ENCODE measurements around the gene STRN3. TPM values are rescaled to one million over a fixed set of nuclear protein-coding genes. Genes with fewer than 3 reads are reported as not detected.

The STRN3 gene
- total and polyA plus RNA-seq, 10 of the 15 experiments (the other 5 are each of a cell fraction or from before 2014, with no cell fraction given): 7.8 to 27.9 (median 14.1) TPM

DNA sequence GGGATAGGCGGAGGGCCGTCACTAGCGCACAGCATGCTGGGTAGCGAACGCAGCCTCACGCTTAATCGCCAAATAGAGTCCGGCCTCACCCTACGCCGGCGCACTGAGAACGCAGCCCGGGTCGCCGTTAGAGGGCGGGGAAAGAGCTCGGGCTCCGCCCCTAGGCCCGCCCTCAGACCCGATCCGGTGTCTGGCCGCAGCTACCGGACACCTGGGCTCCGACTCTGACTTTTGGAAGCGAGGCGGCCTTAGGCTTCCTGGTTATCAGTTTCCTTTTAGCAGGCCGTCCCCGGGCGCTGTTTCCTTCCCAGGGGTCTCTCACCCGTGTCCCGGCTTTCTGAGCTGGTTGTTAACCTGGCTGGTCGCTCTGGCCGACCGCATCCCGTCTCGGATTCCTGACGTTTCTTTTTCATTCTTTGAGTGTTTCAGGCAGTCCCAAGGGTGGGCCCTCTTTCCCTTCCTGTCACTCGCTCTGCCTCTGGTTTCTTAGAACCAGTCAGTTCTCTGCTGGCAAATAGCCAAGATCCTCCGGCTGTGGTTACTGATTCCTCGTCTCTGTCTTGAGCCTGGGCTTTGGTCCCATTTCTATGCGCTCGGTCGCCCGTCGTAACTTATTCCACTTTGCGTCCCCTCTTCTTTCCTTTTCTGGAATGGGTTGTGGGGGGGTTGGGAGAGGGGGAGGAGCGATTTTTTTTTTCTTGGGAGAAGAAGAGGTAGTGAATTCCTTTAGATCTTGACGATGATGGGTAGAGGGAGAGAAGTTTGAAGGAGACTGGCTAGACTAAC lies 464 bp upstream of the STRN3 start (continued):
- TF ChIP-seq, protein P1, sequence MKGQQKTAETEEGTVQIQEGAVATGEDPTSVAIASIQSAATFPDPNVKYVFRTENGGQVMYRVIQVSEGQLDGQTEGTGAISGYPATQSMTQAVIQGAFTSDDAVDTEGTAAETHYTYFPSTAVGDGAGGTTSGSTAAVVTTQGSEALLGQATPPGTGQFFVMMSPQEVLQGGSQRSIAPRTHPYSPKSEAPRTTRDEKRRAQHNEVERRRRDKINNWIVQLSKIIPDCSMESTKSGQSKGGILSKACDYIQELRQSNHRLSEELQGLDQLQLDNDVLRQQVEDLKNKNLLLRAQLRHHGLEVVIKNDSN (IDR thresholded peaks at IDR 0.05; ENCODE audit: borderline replicate concordance, extremely low read length, insufficient read depth, low read depth, low read length): no peak
- TF ChIP-seq, protein P2, sequence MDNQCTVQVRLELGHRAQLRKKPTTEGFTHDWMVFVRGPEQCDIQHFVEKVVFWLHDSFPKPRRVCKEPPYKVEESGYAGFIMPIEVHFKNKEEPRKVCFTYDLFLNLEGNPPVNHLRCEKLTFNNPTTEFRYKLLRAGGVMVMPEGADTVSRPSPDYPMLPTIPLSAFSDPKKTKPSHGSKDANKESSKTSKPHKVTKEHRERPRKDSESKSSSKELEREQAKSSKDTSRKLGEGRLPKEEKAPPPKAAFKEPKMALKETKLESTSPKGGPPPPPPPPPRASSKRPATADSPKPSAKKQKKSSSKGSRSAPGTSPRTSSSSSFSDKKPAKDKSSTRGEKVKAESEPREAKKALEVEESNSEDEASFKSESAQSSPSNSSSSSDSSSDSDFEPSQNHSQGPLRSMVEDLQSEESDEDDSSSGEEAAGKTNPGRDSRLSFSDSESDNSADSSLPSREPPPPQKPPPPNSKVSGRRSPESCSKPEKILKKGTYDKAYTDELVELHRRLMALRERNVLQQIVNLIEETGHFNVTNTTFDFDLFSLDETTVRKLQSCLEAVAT (IDR thresholded peaks at IDR 0.05): peak; percentile 53; the same call in 1 of the 2 replicates
- TF ChIP-seq CREM (IDR thresholded peaks at IDR 0.05; ENCODE audit: low read depth): peak; percentile 14; the same call in 1 of the 2 replicates
- no peak for TF ChIP-seq EZH2 (IDR thresholded peaks at IDR 0.05; ENCODE audit: borderline replicate concordance, control insufficient read depth, low read depth, low read length)
- no peak for TF ChIP-seq NR2F1 (conservative IDR thresholded peaks at IDR 0.05)
- TF ChIP-seq EGR1 (IDR thresholded peaks at IDR 0.05; ENCODE audit: borderline replicate concordance in 1 of 2, low read depth in 2 of 2, low read length in 2 of 2): no peak
- TF ChIP-seq NR2C1 (IDR thresholded peaks at IDR 0.05): no peak
- peak; percentile 91 for TF ChIP-seq POLR2AphosphoS5 (IDR thresholded peaks at IDR 0.05; ENCODE audit: low read length)
- TF ChIP-seq, protein P3, sequence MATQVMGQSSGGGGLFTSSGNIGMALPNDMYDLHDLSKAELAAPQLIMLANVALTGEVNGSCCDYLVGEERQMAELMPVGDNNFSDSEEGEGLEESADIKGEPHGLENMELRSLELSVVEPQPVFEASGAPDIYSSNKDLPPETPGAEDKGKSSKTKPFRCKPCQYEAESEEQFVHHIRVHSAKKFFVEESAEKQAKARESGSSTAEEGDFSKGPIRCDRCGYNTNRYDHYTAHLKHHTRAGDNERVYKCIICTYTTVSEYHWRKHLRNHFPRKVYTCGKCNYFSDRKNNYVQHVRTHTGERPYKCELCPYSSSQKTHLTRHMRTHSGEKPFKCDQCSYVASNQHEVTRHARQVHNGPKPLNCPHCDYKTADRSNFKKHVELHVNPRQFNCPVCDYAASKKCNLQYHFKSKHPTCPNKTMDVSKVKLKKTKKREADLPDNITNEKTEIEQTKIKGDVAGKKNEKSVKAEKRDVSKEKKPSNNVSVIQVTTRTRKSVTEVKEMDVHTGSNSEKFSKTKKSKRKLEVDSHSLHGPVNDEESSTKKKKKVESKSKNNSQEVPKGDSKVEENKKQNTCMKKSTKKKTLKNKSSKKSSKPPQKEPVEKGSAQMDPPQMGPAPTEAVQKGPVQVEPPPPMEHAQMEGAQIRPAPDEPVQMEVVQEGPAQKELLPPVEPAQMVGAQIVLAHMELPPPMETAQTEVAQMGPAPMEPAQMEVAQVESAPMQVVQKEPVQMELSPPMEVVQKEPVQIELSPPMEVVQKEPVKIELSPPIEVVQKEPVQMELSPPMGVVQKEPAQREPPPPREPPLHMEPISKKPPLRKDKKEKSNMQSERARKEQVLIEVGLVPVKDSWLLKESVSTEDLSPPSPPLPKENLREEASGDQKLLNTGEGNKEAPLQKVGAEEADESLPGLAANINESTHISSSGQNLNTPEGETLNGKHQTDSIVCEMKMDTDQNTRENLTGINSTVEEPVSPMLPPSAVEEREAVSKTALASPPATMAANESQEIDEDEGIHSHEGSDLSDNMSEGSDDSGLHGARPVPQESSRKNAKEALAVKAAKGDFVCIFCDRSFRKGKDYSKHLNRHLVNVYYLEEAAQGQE (IDR thresholded peaks at IDR 0.05; ENCODE audit: low read depth, low read length): no peak
- TF ChIP-seq, protein P4, sequence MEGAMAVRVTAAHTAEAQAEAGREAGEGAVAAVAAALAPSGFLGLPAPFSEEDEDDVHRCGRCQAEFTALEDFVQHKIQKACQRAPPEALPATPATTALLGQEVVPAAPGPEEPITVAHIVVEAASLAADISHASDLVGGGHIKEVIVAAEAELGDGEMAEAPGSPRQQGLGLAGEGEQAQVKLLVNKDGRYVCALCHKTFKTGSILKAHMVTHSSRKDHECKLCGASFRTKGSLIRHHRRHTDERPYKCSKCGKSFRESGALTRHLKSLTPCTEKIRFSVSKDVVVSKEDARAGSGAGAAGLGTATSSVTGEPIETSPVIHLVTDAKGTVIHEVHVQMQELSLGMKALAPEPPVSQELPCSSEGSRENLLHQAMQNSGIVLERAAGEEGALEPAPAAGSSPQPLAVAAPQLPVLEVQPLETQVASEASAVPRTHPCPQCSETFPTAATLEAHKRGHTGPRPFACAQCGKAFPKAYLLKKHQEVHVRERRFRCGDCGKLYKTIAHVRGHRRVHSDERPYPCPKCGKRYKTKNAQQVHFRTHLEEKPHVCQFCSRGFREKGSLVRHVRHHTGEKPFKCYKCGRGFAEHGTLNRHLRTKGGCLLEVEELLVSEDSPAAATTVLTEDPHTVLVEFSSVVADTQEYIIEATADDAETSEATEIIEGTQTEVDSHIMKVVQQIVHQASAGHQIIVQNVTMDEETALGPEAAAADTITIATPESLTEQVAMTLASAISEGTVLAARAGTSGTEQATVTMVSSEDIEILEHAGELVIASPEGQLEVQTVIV (IDR thresholded peaks at IDR 0.05; ENCODE audit: borderline replicate concordance, partially characterized antibody): peak; percentile 11
- TF ChIP-seq, protein P5, sequence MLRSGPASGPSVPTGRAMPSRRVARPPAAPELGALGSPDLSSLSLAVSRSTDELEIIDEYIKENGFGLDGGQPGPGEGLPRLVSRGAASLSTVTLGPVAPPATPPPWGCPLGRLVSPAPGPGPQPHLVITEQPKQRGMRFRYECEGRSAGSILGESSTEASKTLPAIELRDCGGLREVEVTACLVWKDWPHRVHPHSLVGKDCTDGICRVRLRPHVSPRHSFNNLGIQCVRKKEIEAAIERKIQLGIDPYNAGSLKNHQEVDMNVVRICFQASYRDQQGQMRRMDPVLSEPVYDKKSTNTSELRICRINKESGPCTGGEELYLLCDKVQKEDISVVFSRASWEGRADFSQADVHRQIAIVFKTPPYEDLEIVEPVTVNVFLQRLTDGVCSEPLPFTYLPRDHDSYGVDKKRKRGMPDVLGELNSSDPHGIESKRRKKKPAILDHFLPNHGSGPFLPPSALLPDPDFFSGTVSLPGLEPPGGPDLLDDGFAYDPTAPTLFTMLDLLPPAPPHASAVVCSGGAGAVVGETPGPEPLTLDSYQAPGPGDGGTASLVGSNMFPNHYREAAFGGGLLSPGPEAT (IDR thresholded peaks at IDR 0.05; ENCODE audit: low read depth): peak; percentile 72
- 0 out of 2 replicates have a peak, but pooled peaks have one; percentile 26 for TF ChIP-seq CBX5 (IDR thresholded peaks at IDR 0.05; ENCODE audit: low read depth)
- TF ChIP-seq TBL1XR1 (IDR thresholded peaks at IDR 0.05; ENCODE audit: low read depth, low read length): no peak
- 0 out of 2 replicates have a peak, but pooled peaks have one; percentile 1 for TF ChIP-seq CHD2 (IDR thresholded peaks at IDR 0.05; ENCODE audit: borderline replicate concordance, low read depth, low read length)
- peak; percentile 28; the same call in 1 of the 2 replicates for TF ChIP-seq NFIC (IDR thresholded peaks at IDR 0.05; ENCODE audit: low read depth, low read length)
- TF ChIP-seq, protein P6, sequence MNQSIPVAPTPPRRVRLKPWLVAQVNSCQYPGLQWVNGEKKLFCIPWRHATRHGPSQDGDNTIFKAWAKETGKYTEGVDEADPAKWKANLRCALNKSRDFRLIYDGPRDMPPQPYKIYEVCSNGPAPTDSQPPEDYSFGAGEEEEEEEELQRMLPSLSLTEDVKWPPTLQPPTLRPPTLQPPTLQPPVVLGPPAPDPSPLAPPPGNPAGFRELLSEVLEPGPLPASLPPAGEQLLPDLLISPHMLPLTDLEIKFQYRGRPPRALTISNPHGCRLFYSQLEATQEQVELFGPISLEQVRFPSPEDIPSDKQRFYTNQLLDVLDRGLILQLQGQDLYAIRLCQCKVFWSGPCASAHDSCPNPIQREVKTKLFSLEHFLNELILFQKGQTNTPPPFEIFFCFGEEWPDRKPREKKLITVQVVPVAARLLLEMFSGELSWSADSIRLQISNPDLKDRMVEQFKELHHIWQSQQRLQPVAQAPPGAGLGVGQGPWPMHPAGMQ (IDR thresholded peaks at IDR 0.05; ENCODE audit: borderline replicate concordance): no peak
